GM13976 (cell line): Measurements from ENCODE around the gene LRP11.

Experiments
- DNase-seq: peaks from one replicate; pipeline ENCODE4 v3.0.0; 2012; ENCODE audit warnings: low spot score
- CTCF ChIP-seq: IDR thresholded peaks from 2 replicates; pipeline ENCODE4 v1.5.1; 2012; ENCODE audit warnings: borderline replicate concordance, mild to moderate bottlenecking; ENCODE audit not compliant: insufficient read depth; ENCODE audit errors: extremely low read depth, missing control alignments, control extremely low read depth
- in situ Hi-C: fragments of 300-500 bp; cut with MboI; formaldehyde crosslinking; loops from one replicate; pipeline ENCODE4 v1.12.0; 2022; ENCODE audit warnings: low sequenced_read_pairs, mixed read lengths, inconsistent platforms; ENCODE audit not compliant: unreplicated experiment

LRP11 gene

GRCh38 chr6:149860834-149861602 is 3.1 kb downstream of the LRP11 start:
- DNase-seq, result no peak
- in situ Hi-C loops, result no loop called here
- no peak for TF ChIP-seq CTCF

GRCh38 chr6:149860513-149860833 is 3.7 kb downstream of the LRP11 start:
- in situ Hi-C loops, result no loop called here
- DNase-seq, result no peak
- TF ChIP-seq CTCF, result no peak

- in situ Hi-C loops, result no loop called here
- TF ChIP-seq CTCF, result no peak
- DNase-seq, result no peak
Observed at GRCh38 chr6:149859938-149860337, 4.2 kb downstream of the LRP11 start.

GRCh38 chr6:149859368-149859767 is 4.8 kb downstream of the LRP11 start:
- DNase-seq, result no peak
- no peak for TF ChIP-seq CTCF
- in situ Hi-C loops, result no loop called here

- in situ Hi-C loops, result no loop called here
- no peak for DNase-seq
- TF ChIP-seq CTCF, result no peak
Observed at GRCh38 chr6:149857541-149857940, 6.6 kb downstream of the LRP11 start.

DNA sequence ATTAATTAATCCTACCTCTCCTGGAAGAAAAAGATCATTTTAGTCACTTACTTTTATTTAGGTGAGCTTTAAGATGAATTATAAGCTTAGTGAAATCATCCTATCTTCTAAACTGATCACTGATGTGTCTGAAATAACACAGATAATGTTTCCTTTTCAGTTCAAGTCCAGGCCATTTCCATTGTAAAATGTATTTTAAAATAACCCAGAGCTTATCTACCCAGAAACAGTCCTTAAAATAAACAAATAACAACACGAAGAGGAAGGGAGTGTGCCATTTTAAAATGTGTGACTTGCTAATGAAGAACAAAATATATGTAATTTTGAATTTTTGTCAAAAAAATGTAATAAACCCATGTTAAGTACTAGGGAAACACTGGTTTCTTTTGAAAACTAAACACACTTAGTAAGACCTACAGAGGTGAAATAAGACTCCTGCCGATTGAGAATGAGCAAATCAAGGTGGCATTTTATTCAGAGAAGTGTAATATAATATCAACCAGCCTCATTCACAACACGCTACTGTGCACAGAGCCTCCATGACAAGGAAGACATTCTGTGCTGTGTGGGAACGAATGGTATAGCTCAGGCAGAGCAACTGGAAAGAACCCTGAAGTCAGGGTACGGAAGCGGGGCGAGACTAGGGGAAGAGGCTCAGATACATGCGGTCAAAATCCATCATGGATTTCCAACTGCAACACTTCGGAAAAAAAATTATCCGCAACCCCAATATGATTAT is 7.7 kb downstream of the LRP11 start:
- no peak for TF ChIP-seq CTCF
- no peak for DNase-seq
- in situ Hi-C loops, result no loop called here
